H9 (cell line): ENCODE results near the gene IER5L. TPM values are rescaled to one million over a fixed set of nuclear protein-coding genes. Genes with fewer than 3 reads are reported as not detected.

Experiments
- DNase-seq: peaks from one replicate; pipeline ENCODE4 v3.0.0-alpha.2; 2017
- H2AFZ ChIP-seq: one replicate; pipeline ENCODE4 v1.6.1; 2013; ENCODE audit warnings: mild to moderate bottlenecking, low read length, control low read depth, moderate library complexity
- H2AK5ac ChIP-seq: 2 replicates; pipeline ENCODE4 v1.6.1; 2013; ENCODE audit warnings: low read length, control low read depth, mixed read lengths; ENCODE audit not compliant: insufficient read length
- H2BK120ac ChIP-seq: one replicate; pipeline ENCODE4 v1.6.1; 2013; ENCODE audit warnings: low read depth, mild to moderate bottlenecking, low read length, control low read depth, inconsistent platforms; ENCODE audit not compliant: poor library complexity, severe bottlenecking
- H2BK12ac ChIP-seq: 2 replicates; pipeline ENCODE4 v1.6.1; 2013; ENCODE audit warnings: low read length, control low read depth, mixed read lengths, low read depth; ENCODE audit not compliant: insufficient read length
- H2BK15ac ChIP-seq: 2 replicates; pipeline ENCODE4 v1.6.1; 2013; ENCODE audit warnings: low read depth, low read length, control low read depth
- H2BK20ac ChIP-seq: one replicate; pipeline ENCODE4 v1.6.1; 2013; ENCODE audit warnings: low read depth, mild to moderate bottlenecking, low read length, control low read depth, inconsistent platforms; ENCODE audit not compliant: poor library complexity, severe bottlenecking
- H2BK5ac ChIP-seq: 2 replicates; pipeline ENCODE4 v1.6.1; 2013; ENCODE audit warnings: low read length, control low read depth, mixed read lengths; ENCODE audit not compliant: insufficient read length
- H3K14ac ChIP-seq: 2 replicates; pipeline ENCODE4 v1.6.1; 2013; ENCODE audit warnings: low read length, control low read depth; ENCODE audit not compliant: insufficient read depth
- H3K18ac ChIP-seq: 2 replicates; pipeline ENCODE4 v1.6.1; 2013; ENCODE audit warnings: low read depth, mild to moderate bottlenecking, mixed read lengths, low read length, control low read depth; ENCODE audit not compliant: insufficient read length
- H3K23ac ChIP-seq: 2 replicates; pipeline ENCODE4 v1.6.1; 2013; ENCODE audit warnings: low read length, control low read depth, mixed read lengths, low read depth; ENCODE audit not compliant: insufficient read length
- H3K23me2 ChIP-seq: 2 replicates; pipeline ENCODE4 v1.6.1; 2013; ENCODE audit warnings: low read depth, mild to moderate bottlenecking, mixed read lengths, low read length, control low read depth; ENCODE audit not compliant: insufficient read length, poor library complexity, severe bottlenecking
- H3K27ac ChIP-seq: 2 replicates; pipeline ENCODE4 v1.5.1; 2013; ENCODE audit warnings: low read length, control low read depth, mixed read lengths, low read depth; ENCODE audit not compliant: insufficient read length
- H3K27me3 ChIP-seq: 2 replicates; pipeline ENCODE4 v1.6.1; 2013; ENCODE audit warnings: low read length, control low read depth, inconsistent platforms; ENCODE audit not compliant: insufficient read depth
- H3K4ac ChIP-seq: 2 replicates; pipeline ENCODE4 v1.6.1; 2013; ENCODE audit warnings: low read depth, mild to moderate bottlenecking, control low read depth, inconsistent platforms, low read length, moderate library complexity
- H3K4me1 ChIP-seq: 2 replicates; pipeline ENCODE4 v1.6.1; 2013; ENCODE audit warnings: low read length, control low read depth, inconsistent platforms; ENCODE audit not compliant: insufficient read depth
- H3K4me2 ChIP-seq: 2 replicates; pipeline ENCODE4 v1.6.1; 2013; ENCODE audit warnings: low read length, control low read depth, mixed read lengths; ENCODE audit not compliant: insufficient read length, insufficient read depth
- H3K56ac ChIP-seq: 2 replicates; pipeline ENCODE4 v1.6.1; 2013; ENCODE audit warnings: low read depth, mild to moderate bottlenecking, mixed read lengths, low read length, control low read depth; ENCODE audit not compliant: insufficient read length
- H3K79me1 ChIP-seq: 2 replicates; pipeline ENCODE4 v1.6.1; 2013; ENCODE audit warnings: low read depth, mild to moderate bottlenecking, moderate library complexity, low read length, control low read depth, inconsistent platforms; ENCODE audit not compliant: insufficient read depth, poor library complexity, severe bottlenecking
- H3K79me2 ChIP-seq: 2 replicates; pipeline ENCODE4 v1.6.1; 2013; ENCODE audit warnings: low read length, control low read depth, inconsistent platforms; ENCODE audit not compliant: insufficient read depth
- H3K9ac ChIP-seq: 2 replicates; pipeline ENCODE4 v1.6.1; 2013; ENCODE audit warnings: low read length, control low read depth, mixed read lengths; ENCODE audit not compliant: insufficient read length; ENCODE audit errors: extremely low read depth
- H3K9me3 ChIP-seq: one replicate; pipeline ENCODE4 v1.6.1; 2013; ENCODE audit warnings: low read depth, low read length, inconsistent platforms; ENCODE audit not compliant: control insufficient read depth
- H3T11ph ChIP-seq: one replicate; pipeline ENCODE4 v1.6.1; 2013; ENCODE audit warnings: mild to moderate bottlenecking, low read length, control low read depth, inconsistent platforms
- H4K20me1 ChIP-seq: one replicate; pipeline ENCODE4 v1.6.1; 2013; ENCODE audit not compliant: control insufficient read depth, insufficient read length, insufficient read depth
- H4K5ac ChIP-seq: 2 replicates; pipeline ENCODE4 v1.6.1; 2013; ENCODE audit warnings: low read depth, mild to moderate bottlenecking, mixed read lengths, low read length, control low read depth; ENCODE audit not compliant: insufficient read length
- H4K8ac ChIP-seq: replicated peaks from 2 replicates; pipeline ENCODE4 v1.6.1; 2013; ENCODE audit warnings: low read length, control low read depth, mixed read lengths, low read depth; ENCODE audit not compliant: insufficient read length
- H4K91ac ChIP-seq: 2 replicates; pipeline ENCODE4 v1.6.1; 2013; ENCODE audit warnings: low read depth, mild to moderate bottlenecking, moderate library complexity, mixed read lengths, low read length, control low read depth; ENCODE audit not compliant: insufficient read length
- H3K27ac Mint-ChIP-seq, 3 experiments: 2 replicates in 2 of 3; 3 replicates in 1 of 3; pipeline ENCODE4 v1.8.0; 2020 to 2021; ENCODE audit warnings: mixed read lengths in 3 of 3, mild to moderate bottlenecking in 1 of 3, moderate library complexity in 1 of 3
- H3K27me3 Mint-ChIP-seq: 2 replicates; pipeline ENCODE4 v1.8.0; 2021; ENCODE audit warnings: low read depth, mild to moderate bottlenecking, moderate library complexity, mixed read lengths
- H3K36me3 Mint-ChIP-seq, 3 experiments: 2 replicates in 2 of 3; 3 replicates in 1 of 3; pipeline ENCODE4 v1.8.0; 2020 to 2021; ENCODE audit warnings: low read depth in 3 of 3, mixed read lengths in 3 of 3; ENCODE audit not compliant: insufficient read depth in 1 of 3
- H3K4me1 Mint-ChIP-seq, 2 experiments: 2 replicates each; pipeline ENCODE4 v1.8.0; 2020; ENCODE audit warnings: mixed read lengths in 2 of 2
- H3K4me3 Mint-ChIP-seq, 2 experiments: 2 replicates in 1 of 2; 3 replicates in 1 of 2; pipeline ENCODE4 v1.8.0; 2020 to 2021; ENCODE audit warnings: mild to moderate bottlenecking in 2 of 2, mixed read lengths in 2 of 2, moderate library complexity in 1 of 2
- H3K9me3 Mint-ChIP-seq, 2 experiments: 2 replicates in 1 of 2; 3 replicates in 1 of 2; pipeline ENCODE4 v1.8.0; 2020; ENCODE audit warnings: mild to moderate bottlenecking in 2 of 2, mixed read lengths in 2 of 2, moderate library complexity in 1 of 2
- CTCF ChIP-seq: fragments of 200-600 bp; sonication (generic); conservative IDR thresholded peaks from 3 replicates; pipeline ENCODE4 v1.8.0; 2021; ENCODE audit warnings: antibody characterized with exemption, mild to moderate bottlenecking
- WGBS: extraction: QIAGEN DNeasy Blood & Tissue Kit; methylation state at CpG from one replicate; pipeline ENCODE4 v1.1.7; 2013; ENCODE audit warnings: missing lambda C conversion rate, low lambda C conversion rate, mixed read lengths; ENCODE audit not compliant: insufficient read length; ENCODE audit errors: extremely low coverage; 5-methylcytosine and 5-hydroxymethylcytosine counted together
- total RNA-seq: library from RNA; stranded (reverse); gene quantifications from 2 replicates; pipeline ENCODE4 v1.2.1, GENCODE V29; 2021

Gene IER5L
- total RNA-seq, 1 experiment from 2014 or later = 1.0 TPM

GRCh38 chr9:129182625-129183494 lies 4.8 kb upstream of the IER5L start:
- Histone ChIP-seq H3K4ac (no peak overlapping the region), H3K27me3 (peaks cover 45% of the 10 kb centered on the region), H3T11ph (no peak overlapping the region), H3K14ac (no peak overlapping the region), H3K56ac (no peak overlapping the region), H2BK20ac (no peak overlapping the region), H4K8ac (no peak overlapping the region), H2AFZ (no peak overlapping the region), H2BK120ac (no peak overlapping the region), H3K23me2 (no peaks in the 10 kb centered on the region), H2BK12ac (no peak overlapping the region), H3K18ac (no peak overlapping the region), H3K9ac (no peak overlapping the region), H3K9me3 (no peaks in the 10 kb centered on the region), H2AK5ac (no peak overlapping the region), H2BK15ac (no peak overlapping the region), H3K4me1 (no peaks in the 10 kb centered on the region), H3K4me2 (no peak overlapping the region), H4K20me1 (no peaks in the 10 kb centered on the region), H3K23ac (no peak overlapping the region), H3K79me1 (no peaks in the 10 kb centered on the region), H4K5ac (no peak overlapping the region), H3K79me2 (no peaks in the 10 kb centered on the region), H2BK5ac (no peak overlapping the region), H3K27ac (no peak overlapping the region), H4K91ac (no peak overlapping the region)
- H3K27ac Mint-ChIP-seq = no peak overlapping the region
- WGBS = no CpG with 5 or more reads among the region's 20 CpGs
- H3K27me3 Mint-ChIP-seq = peaks cover 93% of the 10 kb centered on the region
- no peaks in the 10 kb centered on the region; a peak in 1 of 7 replicates for H3K36me3 Mint-ChIP-seq
- 0 out of 5 replicates have a peak overlapping the region, but pooled peaks of 1 of the 2 experiments have one; percentile 9 for H3K4me3 Mint-ChIP-seq
- peaks cover 3% of the 10 kb centered on the region in 2 experiments; a peak in 2 of 5 replicates for H3K9me3 Mint-ChIP-seq
- TF ChIP-seq CTCF = peak; percentile 81
- DNase-seq = peak; percentile 85
- H3K4me1 Mint-ChIP-seq = peaks cover 17 to 24% of the 10 kb centered on the region in 2 experiments
